GM23338 (cell line): Measurements from ENCODE around the gene SEH1L. TPM values are rescaled to one million over a fixed set of nuclear protein-coding genes. Genes with fewer than 3 reads are reported as not detected.

Experiments
- ATAC-seq: fragments of 200-7000 bp; cut with Tn5 transposase; 3 replicates; pipeline ENCODE4 v1.9.1; 2020
- DNase-seq: peaks from one replicate; pipeline ENCODE4 v3.0.0-alpha.2; 2015; ENCODE audit warnings: low spot score
- H2AFZ ChIP-seq: fragments of 200-600 bp; sonication (generic); 2 replicates; pipeline ENCODE4 v1.8.0; 2016; ENCODE audit warnings: antibody characterized with exemption, mild to moderate bottlenecking, moderate library complexity
- H3F3A ChIP-seq: fragments of 200-600 bp; sonication (generic); replicated peaks from 2 replicates; pipeline ENCODE4 v1.8.0; 2017; ENCODE audit warnings: antibody characterized with exemption, mixed run types, low read depth
- H3K27ac ChIP-seq: fragments of 200-600 bp; sonication (generic); 2 replicates; pipeline ENCODE4 v1.6.1; 2016; ENCODE audit warnings: low read depth
- H3K27me3 ChIP-seq: fragments of 200-600 bp; sonication (generic); 2 replicates; pipeline ENCODE4 v1.8.0; 2016; ENCODE audit warnings: mild to moderate bottlenecking, mixed run types, moderate library complexity; ENCODE audit not compliant: insufficient read depth
- H3K36me3 ChIP-seq: fragments of 200-600 bp; sonication (generic); 2 replicates; pipeline ENCODE4 v1.8.0; 2016; ENCODE audit warnings: mild to moderate bottlenecking; ENCODE audit not compliant: insufficient read depth
- H3K4me1 ChIP-seq: fragments of 200-600 bp; sonication (generic); 2 replicates; pipeline ENCODE4 v1.8.0; 2016; ENCODE audit warnings: mild to moderate bottlenecking, moderate library complexity; ENCODE audit not compliant: insufficient read depth
- H3K4me2 ChIP-seq: fragments of 200-600 bp; sonication (generic); 2 replicates; pipeline ENCODE4 v1.7.1; 2017; ENCODE audit warnings: mixed run types
- H3K4me3 ChIP-seq: fragments of 200-600 bp; sonication (generic); 2 replicates; pipeline ENCODE4 v1.6.1; 2016; ENCODE audit warnings: mixed run types
- H3K79me2 ChIP-seq: fragments of 200-600 bp; sonication (generic); replicated peaks from 2 replicates; pipeline ENCODE4 v1.8.0; 2017; ENCODE audit warnings: mild to moderate bottlenecking; ENCODE audit not compliant: insufficient read depth
- H3K9me2 ChIP-seq: fragments of 200-600 bp; sonication (generic); 2 replicates; pipeline ENCODE4 v1.8.0; 2017; ENCODE audit not compliant: insufficient read depth
- H4K20me1 ChIP-seq: fragments of 200-600 bp; sonication (generic); replicated peaks from 2 replicates; pipeline ENCODE4 v1.8.0; 2017; ENCODE audit warnings: mild to moderate bottlenecking; ENCODE audit not compliant: insufficient read depth
- H3K27ac Mint-ChIP-seq: 2 replicates; pipeline ENCODE4 v1.8.0; 2020; ENCODE audit warnings: inconsistent platforms, mild to moderate bottlenecking, moderate library complexity, mixed read lengths
- H3K27me3 Mint-ChIP-seq: 3 replicates; pipeline ENCODE4 v1.8.0; 2022; ENCODE audit warnings: low read depth, mild to moderate bottlenecking, moderate library complexity, mixed read lengths, inconsistent platforms; ENCODE audit not compliant: insufficient read depth, poor library complexity
- H3K36me3 Mint-ChIP-seq: 3 replicates; pipeline ENCODE4 v1.8.0; 2021; ENCODE audit warnings: low read depth, mild to moderate bottlenecking, inconsistent platforms, moderate library complexity, mixed read lengths
- H3K4me1 Mint-ChIP-seq: 3 replicates; pipeline ENCODE4 v1.8.0; 2020; ENCODE audit warnings: mild to moderate bottlenecking, inconsistent platforms, mixed read lengths
- H3K4me3 Mint-ChIP-seq: 3 replicates; pipeline ENCODE4 v1.8.0; 2021; ENCODE audit warnings: moderate library complexity, mild to moderate bottlenecking, inconsistent platforms, mixed read lengths
- H3K9me3 Mint-ChIP-seq: 3 replicates; pipeline ENCODE4 v1.8.0; 2020; ENCODE audit warnings: moderate library complexity, mild to moderate bottlenecking, inconsistent platforms, mixed read lengths
- CREB1 ChIP-seq: fragments of 250-450 bp; sonication (Bioruptor Pico); IDR thresholded peaks from 2 replicates; pipeline ENCODE4 v1.5.0; 2020; ENCODE audit warnings: low read depth, mild to moderate bottlenecking, moderate library complexity
- CTCF ChIP-seq, 2 experiments: fragments of 200-600 bp in 1 of 2; sonication (generic) in 1 of 2; conservative IDR thresholded peaks; 2 replicates each; pipeline versions ENCODE4 v1.5.1 to v1.6.1; 2016 to 2017; ENCODE audit warnings: antibody characterized with exemption in 2 of 2, low read depth in 2 of 2, mild to moderate bottlenecking in 2 of 2, moderate library complexity in 1 of 2
- ETS1 ChIP-seq: IDR thresholded peaks from 2 replicates; pipeline ENCODE4 v1.6.1; 2016; ENCODE audit warnings: antibody characterized with exemption
- EZH2 ChIP-seq: fragments of 200-600 bp; sonication (generic); IDR thresholded peaks from one replicate; pipeline ENCODE4 v1.8.0; 2017; ENCODE audit warnings: antibody characterized with exemption, mild to moderate bottlenecking, low read depth; ENCODE audit not compliant: unreplicated experiment
- EZH2phosphoT487 ChIP-seq: fragments of 200-600 bp; sonication (generic); IDR thresholded peaks from one replicate; pipeline ENCODE4 v1.8.1; 2018; ENCODE audit warnings: antibody characterized with exemption; ENCODE audit not compliant: unreplicated experiment
- JUNB ChIP-seq: IDR thresholded peaks from one replicate; pipeline ENCODE4 v1.6.1; 2016; ENCODE audit warnings: antibody characterized with exemption; ENCODE audit not compliant: unreplicated experiment
- NANOG ChIP-seq: IDR thresholded peaks from 2 replicates; pipeline ENCODE4 v1.6.1; 2016; ENCODE audit warnings: antibody characterized with exemption, borderline replicate concordance
- POLR2AphosphoS5 ChIP-seq: IDR thresholded peaks from 2 replicates; pipeline ENCODE4 v1.6.1; 2016; ENCODE audit warnings: antibody characterized with exemption, low read depth
- REST ChIP-seq: IDR thresholded peaks from one replicate; pipeline ENCODE4 v1.6.1; 2018; ENCODE audit warnings: antibody characterized with exemption; ENCODE audit not compliant: unreplicated experiment
- STAT1 ChIP-seq: IDR thresholded peaks from one replicate; pipeline ENCODE4 v1.6.1; 2016; ENCODE audit warnings: antibody characterized with exemption; ENCODE audit not compliant: unreplicated experiment
- ZNF114 ChIP-seq: fragments of 250-450 bp; sonication (Bioruptor Pico); IDR thresholded peaks from 2 replicates; pipeline ENCODE4 v1.5.0; 2020; ENCODE audit warnings: mild to moderate bottlenecking, moderate library complexity
- ZNF331 ChIP-seq: fragments of 250-450 bp; sonication (Bioruptor Pico); IDR thresholded peaks from 2 replicates; pipeline ENCODE4 v1.5.0; 2020; ENCODE audit warnings: low read depth, mild to moderate bottlenecking, moderate library complexity
- ZNF462 ChIP-seq: fragments of 250-450 bp; sonication (Bioruptor Pico); IDR thresholded peaks from 2 replicates; pipeline ENCODE4 v1.5.0; 2020; ENCODE audit warnings: mild to moderate bottlenecking, moderate library complexity
- polyA plus RNA-seq: library from polyadenylated mRNA; unstranded; fragments of >200 nt; fragmentation: Nextera tagmentation; extraction: Ambion mirVana; gene quantifications from 2 replicates; pipeline ENCODE4 v1.2.1, GENCODE V29; 2016
- total RNA-seq: library from RNA; depleted of rRNA; stranded (reverse); fragments of >200 nt; shearing (Covaris generic); gene quantifications from 2 replicates; pipeline ENCODE4 v1.2.3, GENCODE V29; 2014

The SEH1L gene
- total and polyA plus RNA-seq, 2 experiments from 2014 or later, result 46.9 to 72.0 TPM

GRCh38 chr18:12975488-12975887 is 27.7 kb downstream of the SEH1L start:
- peaks cover 45% of the 10 kb centered on the region for H3K79me2 ChIP-seq
- ATAC-seq (no peak), DNase-seq (no peak)
- peaks cover 18% of the 10 kb centered on the region for H4K20me1 ChIP-seq
- no peaks in the 10 kb centered on the region for H3F3A ChIP-seq
- H3K4me3 ChIP-seq, result no peak overlapping the region
- peaks cover 8% of the 10 kb centered on the region for H3K9me3 Mint-ChIP-seq
- no peaks in the 10 kb centered on the region for H3K27me3 Mint-ChIP-seq
- H3K4me1 ChIP-seq, result no peaks in the 10 kb centered on the region
- H3K9me2 ChIP-seq, result no peaks in the 10 kb centered on the region
- no peak overlapping the region for H3K4me2 ChIP-seq
- no peak for TF ChIP-seq REST
- no peak for TF ChIP-seq NANOG
- TF ChIP-seq EZH2, result no peak
- no peak for TF ChIP-seq ETS1
- no peak for TF ChIP-seq POLR2AphosphoS5
- TF ChIP-seq CREB1 (CRISPR knock-in tag), result no peak
- no peak for TF ChIP-seq EZH2phosphoT487
- TF ChIP-seq CTCF (conservative IDR thresholded peaks at IDR 0.05; ENCODE audit: low read depth in 2 of 2), result no peak
- TF ChIP-seq JUNB, result no peak
- no peak for TF ChIP-seq ZNF331 (CRISPR knock-in tag)
- TF ChIP-seq ZNF114 (CRISPR knock-in tag), result no peak
- no peak for TF ChIP-seq STAT1
- no peak for TF ChIP-seq ZNF462 (CRISPR knock-in tag)
- no peak overlapping the region for H3K4me3 Mint-ChIP-seq
- peaks cover 44% of the 10 kb centered on the region for H3K36me3 ChIP-seq
- H3K27me3 ChIP-seq, result no peaks in the 10 kb centered on the region
- H3K27ac ChIP-seq, result no peak overlapping the region
- no peak overlapping the region for H2AFZ ChIP-seq
- H3K36me3 Mint-ChIP-seq, result peaks cover 78% of the 10 kb centered on the region
- H3K27ac Mint-ChIP-seq, result no peak overlapping the region
- H3K4me1 Mint-ChIP-seq, result no peaks in the 10 kb centered on the region
